HTERT RPE-1 (cell line): ENCODE results near the gene HCRTR1.

Source experiments
- in situ Hi-C: fragments of 300-500 bp; cut with MboI; formaldehyde crosslinking; loops from 4 replicates; pipeline ENCODE4 v1.14.3; 2020; ENCODE audit warnings: low sequenced_read_pairs

The HCRTR1 gene

DNA sequence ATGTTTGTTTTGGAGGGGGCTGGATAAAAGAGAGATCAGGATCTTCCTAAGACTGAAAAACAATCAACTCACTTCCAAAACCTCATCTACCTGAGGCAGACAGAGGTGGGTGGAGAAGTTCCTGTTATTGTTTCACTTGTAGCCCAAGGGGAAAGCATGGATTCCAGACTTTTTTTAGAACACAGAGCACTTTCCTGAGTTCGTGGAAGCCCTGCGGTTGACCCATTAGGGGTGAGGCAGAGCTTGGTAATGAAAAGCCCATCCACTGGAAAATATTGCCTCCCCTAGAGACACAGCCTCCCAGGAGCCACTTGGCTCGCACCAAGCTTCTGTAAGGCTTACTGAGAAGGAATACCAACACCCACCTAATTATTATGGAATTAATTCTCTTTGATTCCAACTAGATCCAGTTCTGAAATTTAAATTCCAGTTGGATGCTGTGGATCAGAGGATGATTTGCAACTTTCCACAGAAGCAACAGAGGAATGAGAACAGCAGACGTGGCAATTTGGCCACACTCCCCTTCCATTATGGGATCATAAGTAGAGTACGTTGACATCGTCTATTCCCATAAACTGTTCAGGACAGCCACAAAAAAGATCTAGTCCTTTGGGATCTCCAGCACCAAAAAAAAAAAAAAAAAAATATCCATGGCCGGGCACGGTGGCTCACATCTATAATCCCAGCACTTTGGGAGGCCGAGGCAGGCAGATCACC lies 31.3 kb downstream of the HCRTR1 start:
- in situ Hi-C loops: no loop called here

DNA sequence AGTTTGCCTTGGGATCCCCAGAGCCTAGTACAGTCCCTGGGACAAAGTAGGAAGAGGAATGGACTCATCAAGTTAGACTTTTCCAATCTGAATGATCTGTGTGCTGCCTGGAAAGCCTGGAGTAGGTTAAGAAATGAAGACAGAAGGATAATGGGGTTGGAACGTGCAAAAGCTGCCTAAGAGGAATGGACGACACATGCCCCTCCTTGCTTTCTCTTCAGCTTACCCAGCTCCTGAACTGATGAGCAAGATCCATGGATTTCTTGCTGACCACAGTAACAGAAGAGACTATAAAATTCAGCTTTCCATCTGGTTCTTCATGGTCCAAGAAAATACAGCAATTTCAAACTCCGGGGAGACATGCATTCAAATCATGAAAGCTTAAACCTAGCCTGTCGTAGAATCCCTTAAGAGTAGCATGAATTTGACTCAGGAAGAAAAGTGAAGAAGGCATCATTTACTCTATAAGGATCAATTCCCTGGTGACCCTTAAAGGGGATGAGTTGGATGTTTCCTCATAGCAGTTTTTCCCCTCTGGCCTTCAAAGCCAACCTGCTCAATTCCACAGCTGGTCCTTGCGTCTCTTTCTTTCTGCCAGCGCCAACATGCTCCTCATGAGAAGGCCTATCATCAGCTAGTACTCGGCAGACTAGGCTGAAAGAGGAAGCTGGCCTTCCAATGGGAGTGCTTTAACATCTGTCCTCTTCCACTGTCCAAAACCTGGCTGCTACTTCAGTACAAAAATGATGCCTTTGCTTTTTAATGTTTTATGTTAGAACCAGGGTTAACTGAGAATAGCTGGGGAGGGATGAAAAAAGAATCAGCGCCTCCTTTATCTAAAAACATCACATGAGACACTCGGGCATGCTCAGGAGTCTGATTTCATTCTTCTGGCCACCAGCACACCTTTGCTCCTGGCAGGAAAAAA lies 32.9 kb downstream of the HCRTR1 start:
- in situ Hi-C loops: no loop called here

DNA sequence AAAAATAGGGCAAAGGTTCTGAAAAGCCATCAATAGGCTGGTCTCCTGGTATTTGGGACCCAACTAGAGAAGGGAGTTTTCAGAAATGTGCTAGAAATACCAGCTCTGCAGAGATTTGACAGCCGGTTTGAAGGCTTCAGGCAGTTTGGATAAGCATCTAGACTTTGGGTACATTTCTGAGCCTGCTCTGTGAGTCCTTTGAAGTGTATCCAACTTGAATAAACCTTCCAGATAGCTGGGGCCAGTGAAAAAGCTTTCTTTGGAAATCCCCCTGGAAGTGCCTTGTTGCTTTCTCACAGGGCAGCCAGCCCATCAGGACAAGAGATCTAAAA lies 33.6 kb downstream of the HCRTR1 start:
- in situ Hi-C loops: no loop called here

DNA sequence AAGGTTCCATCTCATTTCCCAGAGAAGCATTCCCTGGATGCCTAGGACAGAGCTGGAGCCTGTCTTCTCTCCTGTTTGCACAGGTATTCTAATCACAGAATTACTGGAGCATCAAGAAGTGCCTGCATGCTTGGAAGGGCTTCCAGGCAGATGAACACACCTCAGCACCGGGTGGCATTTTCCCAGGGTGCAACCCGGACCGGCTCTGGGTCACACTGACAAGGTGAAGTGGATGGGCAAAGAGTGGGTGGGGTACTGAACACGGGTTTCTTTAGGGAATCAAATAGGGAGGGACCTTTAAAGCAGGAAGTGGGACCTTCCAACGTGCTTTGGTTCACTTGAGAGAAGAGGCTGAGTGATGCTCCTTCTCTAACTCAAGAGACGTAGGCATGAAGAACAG lies 34.3 kb downstream of the HCRTR1 start:
- in situ Hi-C loops: no loop called here

DNA sequence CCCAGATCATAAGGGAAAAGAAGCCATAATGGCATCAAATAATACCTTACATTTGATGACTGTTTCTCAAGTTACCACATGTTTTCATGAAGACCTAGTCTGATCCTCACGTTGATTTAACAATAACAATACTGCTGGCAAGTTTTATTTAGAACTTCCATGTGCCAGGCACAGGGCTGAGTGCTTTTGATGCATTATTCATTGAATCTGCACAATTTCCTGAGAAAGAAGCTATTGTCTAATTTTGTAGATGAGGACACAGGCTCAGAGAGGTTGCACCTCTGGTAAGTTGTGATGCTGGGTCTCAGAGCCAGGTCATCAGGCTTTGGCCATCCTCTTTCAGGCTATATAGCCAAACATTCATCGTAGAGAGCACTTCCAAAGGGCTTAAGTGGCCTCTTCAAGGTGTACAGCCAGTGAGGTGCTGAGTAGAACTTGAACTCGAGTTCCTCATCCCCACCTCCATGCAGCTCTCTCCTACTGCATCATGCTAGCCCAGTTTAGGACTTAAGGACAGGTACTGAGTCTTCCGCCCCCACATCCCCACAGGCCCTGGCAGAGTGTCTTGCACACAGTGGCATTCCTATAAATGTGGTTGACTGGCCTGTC lies 35.5 kb downstream of the HCRTR1 start:
- in situ Hi-C loops: no loop called here

DNA sequence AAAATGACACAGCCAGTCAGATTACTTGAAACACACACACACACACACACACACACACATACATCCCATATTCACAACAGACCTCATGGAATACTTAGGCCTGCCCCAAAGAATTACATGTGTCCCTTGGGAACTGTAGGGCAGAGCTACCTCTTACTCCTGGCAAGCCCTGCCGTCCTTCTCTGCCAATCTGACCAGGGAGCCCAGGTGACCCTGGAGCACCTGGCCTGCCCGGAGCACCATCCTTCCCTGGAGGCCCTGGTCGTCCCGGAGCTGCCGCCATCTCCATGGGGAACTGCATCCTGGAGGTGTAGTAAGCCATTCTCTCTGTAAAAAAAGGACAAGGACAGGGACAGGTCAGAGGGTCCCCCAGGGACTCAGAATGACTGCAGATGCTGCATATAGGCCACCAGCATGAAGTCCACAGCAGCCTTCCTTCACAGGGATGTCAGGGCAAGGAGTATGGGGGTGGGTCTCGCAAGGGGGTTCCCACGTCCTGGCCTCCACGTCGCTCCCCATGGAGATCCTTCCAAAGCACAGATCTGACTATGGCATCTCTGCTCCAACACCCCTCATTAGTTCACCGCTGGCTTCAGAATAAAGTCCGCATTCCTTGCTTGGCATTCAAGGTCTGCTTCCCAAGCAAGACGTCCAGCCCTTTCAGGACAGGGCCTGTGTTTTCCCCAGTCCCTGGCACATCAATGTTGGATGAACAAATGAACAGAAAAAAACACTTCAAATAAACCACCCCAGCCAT lies 36.4 kb downstream of the HCRTR1 start:
- in situ Hi-C loops: no loop called here

DNA sequence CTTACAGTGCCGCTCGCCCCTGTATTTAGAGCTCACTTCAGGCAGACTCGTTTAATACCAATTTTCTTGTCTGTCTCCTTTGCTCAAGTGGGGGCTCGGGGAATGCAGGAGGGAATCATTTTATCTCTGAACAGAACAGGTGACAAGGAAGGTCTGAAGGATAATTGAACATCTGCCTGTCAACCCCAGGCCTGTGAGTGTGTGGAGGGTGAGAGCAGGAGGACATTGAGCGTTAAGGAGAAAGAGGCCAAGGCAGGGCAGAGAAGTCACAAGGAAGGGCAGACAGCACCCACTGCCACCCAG lies 36.9 kb downstream of the HCRTR1 start:
- in situ Hi-C loops: no loop called here

DNA sequence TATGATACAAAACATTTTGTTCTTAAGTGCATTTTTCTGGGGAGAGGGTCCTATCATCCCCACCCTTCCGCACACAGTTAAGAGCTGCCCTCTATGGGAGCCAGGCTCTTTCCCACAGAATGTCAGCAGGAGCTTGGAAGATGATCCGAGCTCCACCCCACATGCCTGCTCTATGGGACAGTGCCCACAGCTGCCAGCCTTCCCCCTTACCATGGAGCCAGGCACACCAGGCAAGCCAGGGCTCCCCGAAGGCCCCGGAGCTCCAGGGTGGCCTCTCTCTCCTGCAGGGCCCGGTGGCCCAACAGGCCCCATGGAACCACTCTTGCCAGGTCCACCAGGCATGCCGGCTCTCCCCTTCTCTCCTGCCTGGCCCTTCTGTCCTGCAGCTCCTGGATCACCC lies 37.6 kb downstream of the HCRTR1 start:
- in situ Hi-C loops: no loop called here

DNA sequence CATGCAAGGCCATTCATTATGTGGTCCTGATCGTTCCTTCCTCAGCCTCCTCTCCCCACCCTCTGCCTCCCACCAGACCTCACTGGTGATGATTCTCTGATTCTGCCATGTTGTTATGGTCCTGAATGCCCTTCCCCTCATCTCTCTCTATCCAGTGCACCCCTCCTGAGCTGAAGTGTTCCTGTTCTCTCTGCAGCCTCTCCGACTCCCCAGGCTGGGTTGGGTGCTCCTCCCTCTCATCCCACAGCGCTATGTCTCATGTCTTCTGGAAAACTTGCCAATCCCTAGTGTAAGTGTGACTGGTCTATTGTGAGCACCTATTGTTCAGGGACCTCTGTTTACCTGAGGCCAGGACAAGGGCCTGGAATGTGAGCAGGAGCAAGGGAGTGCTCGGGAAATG lies 38.3 kb downstream of the HCRTR1 start:
- in situ Hi-C loops: no loop called here

DNA sequence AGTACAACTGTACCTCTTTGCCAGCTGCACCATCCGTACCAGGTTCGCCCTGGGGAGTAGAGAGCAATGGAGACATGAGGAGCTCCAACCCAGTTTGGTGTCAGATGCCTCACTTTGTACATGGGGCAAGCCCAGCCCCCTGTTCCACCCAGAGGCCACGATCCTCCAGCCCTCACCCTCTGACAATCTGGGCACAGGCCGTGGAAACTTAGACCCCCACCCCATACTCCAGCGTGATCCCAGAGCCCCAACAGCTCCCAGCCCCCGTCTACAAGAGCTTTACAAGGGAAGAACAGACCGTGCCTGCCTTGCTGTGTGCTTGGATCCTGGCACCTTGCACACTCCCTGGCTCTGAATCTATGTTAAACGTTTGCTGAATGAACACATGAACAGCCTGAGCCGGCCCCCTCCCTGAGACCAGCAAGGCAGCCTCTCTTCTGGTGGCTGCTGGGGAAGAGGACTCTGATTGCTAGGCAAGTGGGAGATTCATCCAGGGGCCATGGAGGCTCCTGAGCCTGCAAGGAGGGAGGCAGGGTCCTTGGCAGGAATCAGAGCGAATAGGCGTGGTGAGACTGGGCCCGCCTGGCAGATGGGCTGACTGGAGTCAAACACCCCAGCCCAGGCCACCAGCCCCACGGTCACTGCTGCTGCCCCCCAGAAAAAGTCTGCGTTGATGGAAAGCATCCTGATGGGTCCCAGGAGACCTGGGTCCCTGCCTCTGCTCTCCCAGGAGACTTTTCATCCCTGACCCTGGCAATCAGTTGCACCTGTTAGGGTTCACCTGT lies 39.7 kb downstream of the HCRTR1 start:
- in situ Hi-C loops: no loop called here

DNA sequence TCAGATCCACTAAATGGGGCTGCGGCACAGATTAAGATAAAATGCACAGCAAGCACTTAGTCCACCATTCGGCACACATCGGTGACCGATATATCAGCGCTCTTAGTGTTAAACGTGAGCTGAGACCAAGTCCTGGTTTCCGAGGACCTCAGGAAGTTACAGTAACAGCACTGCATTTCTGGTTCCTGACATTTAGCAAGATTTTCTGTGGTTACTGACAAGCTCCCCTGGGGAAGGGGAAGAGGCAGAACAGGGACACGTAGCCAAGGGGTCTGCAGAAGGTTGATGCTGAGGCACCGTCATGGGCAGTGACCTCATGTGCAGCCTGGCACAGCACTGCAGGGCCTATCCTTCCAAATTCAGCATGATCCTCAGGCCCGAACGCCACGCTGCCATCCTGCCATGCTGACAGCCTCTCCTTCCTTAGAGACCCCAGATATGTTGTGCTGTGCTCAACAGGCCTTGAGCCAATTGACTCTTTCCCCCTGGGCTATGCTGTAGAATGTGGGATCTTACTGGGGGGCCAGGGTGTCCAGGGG lies 40.6 kb downstream of the HCRTR1 start:
- in situ Hi-C loops: no loop called here

DNA sequence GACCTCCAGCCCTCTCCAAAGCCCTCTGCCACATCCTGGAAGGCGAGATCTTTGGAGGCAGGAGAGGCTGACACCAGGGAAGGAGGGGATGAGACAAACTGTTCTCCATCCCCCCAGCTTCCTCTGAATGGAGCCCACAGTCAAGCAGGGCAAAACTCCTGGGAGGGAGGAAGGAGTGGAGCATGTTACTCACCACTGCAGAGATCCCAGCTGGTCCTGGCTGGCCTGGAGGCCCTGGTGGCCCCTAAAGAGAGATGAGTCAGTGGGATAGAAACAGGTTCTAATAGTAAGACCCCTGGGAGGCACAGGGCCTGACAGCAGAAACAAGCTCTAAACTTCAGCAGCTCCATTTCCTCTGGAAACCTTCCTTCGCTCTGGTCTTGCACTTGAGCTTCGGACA lies 41.2 kb downstream of the HCRTR1 start:
- in situ Hi-C loops: no loop called here

DNA sequence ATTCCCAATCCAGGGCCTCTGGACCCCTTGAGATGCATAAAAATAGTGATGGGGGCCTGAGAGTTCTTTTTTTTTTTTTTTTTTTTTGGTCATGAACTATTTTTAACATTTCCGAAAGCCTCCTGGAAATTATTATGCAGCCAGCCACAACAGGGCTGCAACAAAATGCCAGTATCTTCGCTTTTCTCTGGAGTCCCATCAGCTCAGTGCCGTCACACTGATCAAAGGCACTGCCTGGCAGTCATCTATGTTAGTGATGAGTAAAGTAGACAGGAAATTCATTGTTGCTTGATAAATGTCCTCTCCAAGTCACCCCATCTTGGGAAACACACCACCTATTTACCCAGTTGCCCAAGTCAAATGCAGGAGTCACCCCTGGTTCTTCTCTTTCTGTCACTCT lies 42.4 kb downstream of the HCRTR1 start:
- in situ Hi-C loops: no loop called here

DNA sequence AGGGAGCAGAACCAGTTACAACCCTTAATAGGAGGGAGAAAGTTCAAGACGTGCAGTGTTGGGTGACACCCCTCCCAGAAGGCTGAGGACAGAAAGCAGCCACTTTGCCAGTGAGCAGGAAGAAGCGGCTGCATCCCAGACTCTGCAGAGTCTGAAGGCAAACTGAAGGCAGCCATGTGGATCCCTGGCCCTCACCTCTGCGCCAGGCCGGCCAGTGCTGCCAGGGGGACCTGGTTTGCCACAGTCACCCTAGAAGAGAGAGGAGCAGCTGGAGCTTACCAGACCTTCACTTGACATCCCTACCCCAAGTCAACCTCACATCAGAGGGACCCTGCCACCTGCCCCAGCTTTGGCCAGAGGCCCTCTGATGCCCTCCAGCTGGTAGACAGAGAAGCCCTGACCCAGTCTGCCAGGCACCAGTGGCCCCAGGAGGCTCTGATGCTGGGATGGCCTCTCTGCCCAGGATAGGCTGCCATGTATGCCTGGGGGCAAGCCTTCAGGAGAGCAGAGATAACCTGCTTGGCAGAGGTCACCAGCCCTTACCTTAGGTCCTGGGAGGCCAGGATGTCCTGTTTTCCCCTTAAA lies 43.5 kb downstream of the HCRTR1 start:
- in situ Hi-C loops: no loop called here

DNA sequence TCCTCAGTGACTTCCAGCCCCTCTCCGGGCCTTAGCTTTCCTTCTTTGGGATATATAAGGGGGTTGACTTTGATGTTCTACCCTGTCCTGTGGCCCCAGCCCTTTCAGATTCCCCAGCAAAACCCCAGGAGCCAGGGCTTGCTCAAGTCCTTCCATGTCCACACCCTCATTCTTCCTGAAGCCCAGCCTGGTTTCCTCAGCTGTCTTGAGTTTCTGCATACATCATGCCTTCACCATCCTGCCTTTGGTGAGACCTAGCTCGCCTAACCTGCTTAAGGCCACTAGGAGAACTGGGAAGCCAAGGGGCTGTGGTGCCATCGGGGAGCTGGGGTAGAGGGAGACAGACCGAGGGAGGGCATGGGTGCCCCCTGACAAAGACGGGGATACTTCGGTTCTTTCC lies 44.4 kb downstream of the HCRTR1 start:
- in situ Hi-C loops: no loop called here

DNA sequence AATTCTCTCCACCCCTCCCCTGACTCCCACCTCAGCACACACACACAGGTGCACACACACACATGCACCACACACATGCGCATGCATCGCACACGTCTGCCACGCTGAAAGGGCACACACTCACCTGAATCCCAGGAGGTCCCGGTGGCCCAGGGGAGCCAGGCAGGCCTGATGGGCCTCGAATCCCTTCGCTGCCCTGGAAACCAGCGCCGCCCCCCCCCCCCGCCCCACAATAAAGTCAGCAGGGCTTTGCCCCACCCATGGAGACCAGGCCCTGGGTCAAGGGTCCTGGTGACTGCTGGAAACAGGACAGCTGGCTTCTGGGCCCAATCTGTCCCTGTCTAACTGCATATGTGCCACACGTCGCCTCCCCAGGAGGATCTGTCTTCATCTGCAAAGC lies 45.0 kb downstream of the HCRTR1 start:
- in situ Hi-C loops: no loop called here

DNA sequence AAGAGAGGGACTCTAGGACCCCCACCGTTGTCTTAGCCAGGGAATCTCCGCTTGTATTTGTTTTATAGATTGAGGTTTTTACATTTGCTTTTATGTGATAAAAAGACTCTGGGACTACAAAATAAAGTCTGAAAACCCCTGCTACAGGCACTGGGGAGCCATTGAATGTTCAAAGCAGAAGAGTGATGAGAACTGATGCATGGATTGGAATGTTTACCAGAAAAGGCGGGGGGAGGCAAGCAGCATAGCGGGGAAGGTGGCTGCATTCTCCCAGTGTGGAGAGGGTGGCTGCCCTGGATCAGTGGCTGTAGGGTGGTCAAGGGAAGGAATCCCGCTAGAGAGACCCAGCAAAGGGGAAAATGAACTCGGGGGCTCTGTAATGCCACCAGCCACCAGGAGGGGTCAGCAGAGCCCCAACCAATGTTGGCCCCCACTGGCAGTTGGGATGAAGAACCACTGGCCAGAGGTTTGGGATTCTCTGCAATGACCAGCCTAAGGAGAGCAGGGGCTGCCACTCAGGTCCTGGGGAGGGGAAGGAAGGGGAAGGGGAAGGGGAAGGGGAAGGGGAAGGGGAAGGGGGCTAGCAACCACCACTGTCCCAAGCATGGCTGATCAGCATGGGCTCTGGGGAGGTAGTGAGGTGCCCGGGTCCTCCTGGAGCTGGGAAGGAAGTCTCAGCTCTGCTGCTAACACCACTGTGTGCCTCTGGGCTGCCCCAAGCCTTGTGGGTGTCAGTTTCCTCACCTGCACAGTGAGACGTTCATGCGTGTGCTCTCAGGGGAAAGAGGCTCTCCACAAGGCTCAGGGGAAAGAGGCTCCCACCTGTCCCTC lies 46.3 kb downstream of the HCRTR1 start:
- in situ Hi-C loops: no loop called here

DNA sequence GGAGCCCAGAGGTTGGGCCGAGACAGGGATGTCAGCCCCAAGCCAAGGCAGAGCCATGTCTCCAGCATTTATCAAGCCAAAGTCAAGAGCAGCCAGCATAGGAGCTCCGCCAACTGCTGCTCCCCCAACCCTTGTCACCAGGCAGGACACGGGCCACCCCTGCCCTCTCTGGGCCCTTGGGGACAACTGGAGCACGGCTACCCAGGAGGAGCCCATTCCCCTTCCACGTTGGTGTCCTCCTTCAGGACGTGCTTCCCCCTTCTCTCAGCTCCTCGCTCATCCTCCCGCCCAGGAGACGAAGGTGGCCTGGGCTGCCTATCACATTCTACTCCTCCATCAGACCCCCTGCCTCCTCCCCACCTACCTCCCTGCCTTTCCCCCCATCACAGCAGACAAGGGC lies 47.0 kb downstream of the HCRTR1 start:
- in situ Hi-C loops: no loop called here

DNA sequence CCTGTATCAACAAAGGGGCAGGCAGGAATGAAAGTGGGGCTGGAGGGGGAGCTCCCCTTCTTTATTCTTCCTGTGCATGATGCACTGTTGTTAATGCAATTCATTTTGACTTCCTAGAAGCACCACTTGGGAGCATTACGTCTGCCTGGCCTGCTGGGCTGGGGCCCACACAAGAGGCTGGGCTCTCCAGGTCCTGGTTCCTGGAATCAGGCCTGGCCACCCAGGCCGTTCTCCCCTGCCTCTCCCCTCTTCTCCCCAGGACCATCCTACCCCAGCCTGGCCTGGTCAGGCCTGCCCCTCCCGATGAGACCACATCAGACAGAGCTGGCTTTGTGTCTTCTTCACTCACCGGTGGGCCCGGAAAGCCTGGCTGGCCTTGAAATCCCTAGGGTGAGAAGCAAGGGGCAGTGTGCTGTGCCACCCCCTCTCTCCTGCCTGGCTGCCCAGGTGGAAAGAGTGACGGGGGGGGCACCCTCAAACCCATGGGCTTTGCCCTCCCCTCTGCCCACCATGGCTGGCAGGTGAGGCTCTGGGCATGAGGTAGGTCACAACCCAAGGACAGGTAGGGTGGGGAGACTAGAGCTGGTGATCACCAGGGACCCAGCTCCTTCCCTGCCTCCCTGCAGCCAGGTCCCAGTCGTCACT lies 47.9 kb downstream of the HCRTR1 start:
- in situ Hi-C loops: no loop called here
